Esophagus squamous epithelium (tissue), 5 donors: ENCODE results near the gene PROX2. TPM values are rescaled to one million over a fixed set of nuclear protein-coding genes. Genes with fewer than 3 reads are reported as not detected.
A peak's percentile ranks its signal among the peaks of the same experiment; 100 is the strongest.

ENCODE experiments used
- DNase-seq: peaks from one replicate; lab custom pipeline; 2025; lab: John Stamatoyannopoulos, UW
- H3K27ac ChIP-seq, 4 donors: fragments of 200-600 bp; sonication (generic); one replicate each; pipeline ENCODE4 v1.5.1; 2016 to 2019; ENCODE audit warnings: mild to moderate bottlenecking in 1 of 4
- H3K27me3 ChIP-seq, 4 donors: fragments of 200-600 bp; sonication (generic); 1 replicate in 3 of 4; 2 replicates in 1 of 4; pipeline versions ENCODE4 v1.5.1 to v1.6.0; 2017 to 2021; ENCODE audit warnings: antibody characterized with exemption in 1 of 4
- H3K36me3 ChIP-seq, 3 donors: fragments of 200-600 bp; sonication (generic); one replicate each; pipeline ENCODE4 v1.5.1; 2016 to 2019
- H3K4me1 ChIP-seq, 3 donors: fragments of 200-600 bp; sonication (generic); one replicate each; pipeline ENCODE4 v1.5.1; 2017 to 2019
- H3K4me3 ChIP-seq, 4 donors: fragments of 200-600 bp; sonication (generic); 1 replicate in 3 of 4; 2 replicates in 1 of 4; pipeline ENCODE4 v1.5.1; 2016 to 2019; ENCODE audit warnings: mild to moderate bottlenecking in 2 of 4, moderate library complexity in 1 of 4
- H3K9me3 ChIP-seq, 3 donors: fragments of 200-600 bp; sonication (generic); one replicate each; pipeline ENCODE4 v1.5.1; 2016 to 2019
- CTCF ChIP-seq, 6 experiments: fragments of 450-650 bp in 4 of 6; fragments of 200-600 bp in 2 of 6; sonication (generic) in 2 of 6; IDR thresholded peaks; one replicate each; pipeline ENCODE4 v1.5.1; 2016 to 2019; ENCODE audit warnings: antibody characterized with exemption in 6 of 6, mild to moderate bottlenecking in 4 of 6, moderate library complexity in 4 of 6
- POLR2A ChIP-seq, 4 donors: fragments of 450-650 bp; IDR thresholded peaks; one replicate each; pipeline ENCODE4 v1.6.1; 2017; ENCODE audit warnings: antibody characterized with exemption in 4 of 4, mild to moderate bottlenecking in 4 of 4, moderate library complexity in 3 of 4
- WGBS, 2 donors: methylation state at CpG; one replicate each; pipeline ENCODE4 v1.1.5; 2018; 5-methylcytosine and 5-hydroxymethylcytosine counted together
- intact Hi-C: fragments of 100-400 bp; cut with DNase I; formaldehyde crosslinking; loops from one replicate; pipeline ENCODE4 v1.15.0; 2022
- total RNA-seq, 4 donors: library from RNA; depleted of rRNA; stranded (reverse); fragments of >200 nt; gene quantifications; one replicate each; pipeline ENCODE4 v1.1.0, GENCODE V29; 2016
- donor health status: DM: yes; HTN: yes; CAD: no.

The PROX2 gene
- total RNA-seq, 4 donors from 2014 or later: not detected

GRCh38 chr14:74871819-74872218, 4.1 kb downstream of the PROX2 start:
- WGBS, 2 donors: 87 to 89% methylated on average over 2 to 3 of the region's 4 CpGs
- no peak for TF ChIP-seq POLR2A (IDR thresholded peaks at IDR 0.05)
- TF ChIP-seq CTCF (IDR thresholded peaks at IDR 0.05): no peak
- H3K4me1 ChIP-seq: no peaks in the 10 kb centered on the region

GRCh38 chr14:74868739-74869138, 7.2 kb downstream of the PROX2 start:
- Histone ChIP-seq H3K36me3 (no peaks in the 10 kb centered on the region), H3K9me3 (no peaks in the 10 kb centered on the region), H3K4me1 (no peaks in the 10 kb centered on the region), H3K27ac (no peak overlapping the region), H3K4me3 (no peak overlapping the region), H3K27me3 (no peaks in the 10 kb centered on the region)
- DNase-seq: no peak
- intact Hi-C loops: no loop called here
- TF ChIP-seq CTCF (IDR thresholded peaks at IDR 0.05): no peak
- TF ChIP-seq POLR2A (IDR thresholded peaks at IDR 0.05): no peak
- 80 to 90% methylated on average over 3 to 8 of the region's 8 CpGs for WGBS, 2 donors

More at GRCh38 chr14:74871819-74872218, 4.1 kb downstream of the PROX2 start:
- intact Hi-C loops: no loop called here
- no peaks in the 10 kb centered on the region for H3K9me3 ChIP-seq
- no peak overlapping the region for H3K27ac ChIP-seq
- no peaks in the 10 kb centered on the region for H3K27me3 ChIP-seq
- H3K4me3 ChIP-seq: no peak overlapping the region
- H3K36me3 ChIP-seq: no peaks in the 10 kb centered on the region
- no peak for DNase-seq

GRCh38 chr14:74867673-74868072, 8.3 kb downstream of the PROX2 start:
- TF ChIP-seq CTCF (IDR thresholded peaks at IDR 0.05): no peak
- TF ChIP-seq POLR2A (IDR thresholded peaks at IDR 0.05): no peak
- no peaks in the 10 kb centered on the region for H3K36me3 ChIP-seq
- no peaks in the 10 kb centered on the region for H3K4me1 ChIP-seq
- DNase-seq: no peak
- H3K9me3 ChIP-seq: no peaks in the 10 kb centered on the region
- intact Hi-C loops: no loop called here
- no peak overlapping the region for H3K4me3 ChIP-seq
- H3K27ac ChIP-seq: peak overlapping the region in 2 of 4 donors; percentile 5 to 15
- no peaks in the 10 kb centered on the region for H3K27me3 ChIP-seq
- WGBS, 2 donors: 30 to 36% methylated on average over 4 to 5 of the region's 5 CpGs

GRCh38 chr14:74866708-74867389, 9.1 kb downstream of the PROX2 start:
- TF ChIP-seq POLR2A (IDR thresholded peaks at IDR 0.05) (no peak), CTCF (IDR thresholded peaks at IDR 0.05) (no peak)
- 77 to 78% methylated on average over 3 of the region's 3 CpGs for WGBS, 2 donors
- Histone ChIP-seq H3K9me3 (no peaks in the 10 kb centered on the region), H3K27me3 (no peaks in the 10 kb centered on the region), H3K4me3 (no peak overlapping the region), H3K27ac (no peak overlapping the region), H3K4me1 (no peaks in the 10 kb centered on the region), H3K36me3 (no peaks in the 10 kb centered on the region)
- no peak for DNase-seq
- intact Hi-C loops: no loop called here

- no peak for DNase-seq
- TF ChIP-seq POLR2A (IDR thresholded peaks at IDR 0.05) (no peak), CTCF (IDR thresholded peaks at IDR 0.05) (no peak)
- peaks cover 0 to 9% (median 0%) of the 10 kb centered on the region in 3 donors for H3K4me1 ChIP-seq
- no peaks in the 10 kb centered on the region for H3K9me3 ChIP-seq
- WGBS, 2 donors: 91 to 96% methylated on average over 5 of the region's 5 CpGs
- H3K4me3 ChIP-seq: no peak overlapping the region
- intact Hi-C loops: loop anchor here (2.0 kb wide), 1 partner anchor 36 kb away; no protein-coding TSS in a partner anchor
- H3K27me3 ChIP-seq: no peaks in the 10 kb centered on the region
- H3K27ac ChIP-seq: no peak overlapping the region
- H3K36me3 ChIP-seq: no peaks in the 10 kb centered on the region
These were observed 10.8 kb downstream of the PROX2 start for GRCh38 chr14:74865156-74865555.
